Activated CD8-positive, alpha-beta memory T cell treated with anti-CD3 and anti-CD28 coated beads, Interleukin-2, amount 50 U/mL, for 1 hour (primary cell): ENCODE data around the gene IL1RAPL1.

Experiments used
- DNase-seq: peaks from one replicate; pipeline ENCODE4 v3.0.0-alpha.2; 2020; ENCODE audit errors: extremely low read depth

The IL1RAPL1 gene

DNA sequence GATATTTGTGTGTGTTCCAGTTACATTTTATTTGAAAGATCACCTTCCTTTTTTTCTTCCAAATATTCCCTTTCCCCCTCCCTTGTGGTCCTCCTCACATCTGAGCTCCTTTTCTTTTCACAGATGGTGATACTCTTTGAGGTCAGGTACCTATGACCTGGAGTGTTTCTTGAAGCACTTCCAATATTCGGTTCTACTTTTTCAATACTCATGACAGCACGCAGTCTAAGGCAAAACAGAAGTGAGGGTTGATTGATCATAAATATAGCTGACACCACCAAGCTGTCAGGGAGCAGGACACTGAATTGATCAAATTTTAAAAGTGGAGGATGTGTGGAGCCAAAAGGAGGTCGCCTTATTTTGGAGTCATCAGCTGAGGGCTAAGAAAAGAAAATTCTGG lies 1293.7 kb downstream of the IL1RAPL1 start:
- no peak for DNase-seq

DNA sequence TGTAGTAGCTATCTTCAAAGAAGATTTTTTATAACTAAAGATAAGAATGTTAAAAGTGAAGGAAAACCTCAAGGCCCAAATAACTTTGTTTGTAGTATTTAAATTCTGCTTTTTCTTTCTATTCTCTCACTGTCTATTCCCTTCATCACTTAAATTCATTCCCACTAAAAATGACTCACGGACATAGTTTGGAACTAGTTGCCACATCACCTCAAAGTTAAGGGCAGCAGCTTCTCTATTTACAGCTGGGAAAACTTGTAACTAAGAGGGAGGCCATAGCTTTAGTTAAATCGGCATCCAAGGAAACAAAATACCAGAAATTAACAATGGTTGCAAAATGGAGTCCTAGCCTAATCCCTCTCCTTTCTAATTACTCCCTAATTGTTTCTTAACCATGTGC lies 1302.8 kb downstream of the IL1RAPL1 start:
- DNase-seq, result no peak

DNA sequence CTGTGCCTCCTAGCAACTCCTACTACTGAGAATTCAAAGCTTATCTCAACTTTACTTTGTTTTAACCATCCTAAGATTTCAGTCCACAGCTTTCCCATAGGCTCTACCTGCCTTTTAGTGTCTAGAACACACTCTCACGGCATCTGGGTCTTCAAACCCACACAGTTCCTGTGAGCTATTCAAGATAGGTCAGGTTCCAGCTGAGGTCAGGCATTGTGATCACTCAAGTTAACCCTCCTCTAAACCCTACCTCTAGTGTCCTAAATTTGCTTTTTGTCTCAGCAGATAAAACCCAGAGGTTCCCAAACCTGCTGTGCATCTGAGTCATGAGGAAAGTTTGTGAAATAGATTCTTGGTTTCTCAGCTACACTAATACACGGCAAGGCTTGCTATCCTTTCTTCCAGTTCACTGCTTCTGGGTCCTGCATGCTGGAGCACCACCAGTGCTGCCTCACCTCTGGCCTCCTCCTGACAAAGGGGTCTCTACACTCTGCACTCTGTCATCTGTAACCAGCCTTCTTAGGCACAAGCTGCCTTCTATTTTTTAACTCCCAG lies 1303.5 kb downstream of the IL1RAPL1 start:
- DNase-seq, result no peak

DNA sequence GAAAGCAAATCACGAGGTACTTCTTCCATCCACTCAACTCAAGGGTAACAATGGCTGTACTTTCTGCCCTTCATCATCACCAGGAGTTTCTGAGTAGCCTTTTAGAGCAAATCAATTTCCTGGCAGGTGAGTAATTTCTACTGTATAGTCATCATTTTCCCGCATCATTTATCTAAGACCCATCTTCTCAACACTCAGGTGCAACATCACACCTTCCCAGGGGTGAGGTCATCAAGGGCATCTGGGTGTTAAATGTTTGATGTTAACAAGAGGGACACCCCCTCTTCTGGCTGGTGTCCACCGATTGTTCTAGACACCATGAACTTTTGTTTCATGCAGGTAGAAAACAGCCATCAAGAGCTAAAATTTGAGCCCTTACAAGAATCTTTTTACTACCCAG lies 1314.8 kb downstream of the IL1RAPL1 start:
- no peak for DNase-seq

DNA sequence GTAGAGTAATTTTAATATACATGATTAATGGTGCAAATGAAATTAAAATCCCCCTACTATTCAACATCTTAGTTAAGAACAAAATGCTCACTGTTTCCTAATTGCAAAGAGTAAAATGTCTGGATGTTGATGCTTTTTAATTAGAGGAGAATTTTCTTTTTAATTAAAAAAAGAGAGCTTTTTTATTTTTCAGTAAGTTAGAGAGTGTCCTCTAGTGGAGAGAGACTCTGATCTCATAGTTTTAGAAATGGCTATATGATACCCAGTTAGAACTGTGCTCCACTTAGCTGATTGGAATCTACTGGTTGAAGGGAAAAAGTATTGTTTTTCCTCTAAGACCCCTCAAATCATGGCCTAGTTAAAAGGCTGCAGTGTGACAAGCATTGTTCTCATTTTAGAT lies 1316.1 kb downstream of the IL1RAPL1 start:
- DNase-seq, result no peak

DNA sequence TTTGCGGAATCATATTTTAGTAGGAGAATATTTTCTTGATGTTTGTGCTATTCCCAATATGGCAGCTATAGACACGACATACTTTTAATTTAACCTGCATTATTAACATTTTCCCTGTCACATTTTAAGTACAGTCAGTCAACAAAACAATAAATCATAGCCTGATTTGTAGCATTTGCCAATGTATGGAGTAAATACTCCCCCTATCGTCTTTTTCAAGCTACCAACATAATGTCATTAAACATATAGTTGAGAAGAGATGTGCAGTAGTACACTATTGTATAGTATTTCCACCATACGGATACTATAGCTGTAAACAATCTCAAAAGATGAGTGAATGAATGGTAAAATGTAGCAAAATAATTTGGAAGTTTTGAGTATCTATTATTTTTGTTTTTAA lies 1324.4 kb downstream of the IL1RAPL1 start:
- DNase-seq, result no peak

DNA sequence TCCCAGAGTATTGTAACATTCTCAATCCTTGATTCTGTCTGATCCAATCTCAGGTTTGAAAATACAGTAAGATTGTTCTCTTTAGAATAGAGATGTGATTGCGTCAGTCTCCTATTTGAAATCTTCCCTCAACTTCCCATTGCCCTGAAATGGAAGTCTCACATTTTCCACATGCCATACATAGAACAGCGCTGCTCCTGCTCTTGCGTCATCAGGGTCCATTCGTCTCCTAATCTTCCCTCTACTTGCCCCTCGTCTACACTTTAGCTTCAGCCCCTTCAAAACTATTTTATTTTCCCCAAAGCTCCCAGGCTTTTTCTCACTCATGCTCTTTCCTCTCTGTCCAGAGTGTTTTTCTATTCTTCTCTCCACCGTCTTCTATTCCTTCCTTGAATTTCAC lies 1326.4 kb downstream of the IL1RAPL1 start:
- DNase-seq, result no peak

DNA sequence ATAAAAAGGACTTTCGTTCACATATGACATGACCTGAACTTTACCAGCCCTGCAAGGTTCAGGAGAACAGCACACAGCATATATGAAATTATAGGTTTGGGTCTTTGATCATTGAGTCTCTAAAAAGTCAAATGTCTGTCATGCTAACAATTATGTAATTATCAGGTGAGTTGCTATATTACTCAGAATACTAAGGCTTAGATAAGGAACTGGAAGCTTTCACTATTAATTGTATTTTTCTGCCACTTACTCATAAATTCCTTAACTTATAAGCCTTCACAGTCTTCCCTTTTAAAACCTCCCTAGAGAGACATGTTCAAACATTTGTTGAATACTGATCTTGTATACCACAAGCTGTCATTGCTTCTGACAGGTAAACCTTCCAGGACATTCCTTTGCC lies 1335.4 kb downstream of the IL1RAPL1 start:
- DNase-seq, result no peak

DNA sequence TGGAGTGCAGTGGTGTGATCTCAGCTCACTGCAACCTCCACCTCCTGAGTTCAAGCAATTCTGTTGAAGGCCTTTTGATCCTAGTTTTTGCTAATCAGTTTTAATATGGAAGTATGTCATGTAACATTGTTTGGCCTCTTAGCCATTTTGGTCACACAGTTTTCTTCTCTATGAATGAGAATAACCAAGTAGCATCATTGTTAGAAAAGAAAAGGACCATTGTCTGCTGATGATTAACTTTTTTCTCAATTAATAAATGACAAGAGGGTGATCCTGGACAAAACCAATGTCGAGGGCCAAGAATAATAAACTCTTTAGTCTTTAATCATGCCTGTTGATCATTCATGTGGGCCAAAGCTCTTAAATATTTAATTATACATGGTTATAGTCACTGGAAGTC lies 1338.8 kb downstream of the IL1RAPL1 start:
- DNase-seq, result no peak

DNA sequence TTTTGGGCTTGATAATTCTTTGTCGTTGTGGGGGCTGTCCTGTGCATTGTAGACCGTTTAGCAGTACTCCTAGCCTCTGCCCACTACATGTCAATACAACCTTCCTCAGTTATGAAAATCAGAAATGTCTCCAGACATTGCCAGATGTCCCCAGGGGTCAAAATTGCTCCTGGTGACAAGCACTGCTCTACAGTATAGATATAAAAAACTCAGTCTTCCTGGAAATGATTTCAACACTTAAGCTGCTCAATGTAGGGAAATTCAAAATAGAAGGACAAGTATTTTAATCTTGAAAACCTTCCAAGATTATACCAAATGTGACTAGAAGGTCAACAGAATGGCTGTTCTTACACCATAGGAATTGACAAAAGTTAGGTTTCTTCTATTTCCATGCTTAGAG lies 1339.4 kb downstream of the IL1RAPL1 start:
- no peak for DNase-seq

DNA sequence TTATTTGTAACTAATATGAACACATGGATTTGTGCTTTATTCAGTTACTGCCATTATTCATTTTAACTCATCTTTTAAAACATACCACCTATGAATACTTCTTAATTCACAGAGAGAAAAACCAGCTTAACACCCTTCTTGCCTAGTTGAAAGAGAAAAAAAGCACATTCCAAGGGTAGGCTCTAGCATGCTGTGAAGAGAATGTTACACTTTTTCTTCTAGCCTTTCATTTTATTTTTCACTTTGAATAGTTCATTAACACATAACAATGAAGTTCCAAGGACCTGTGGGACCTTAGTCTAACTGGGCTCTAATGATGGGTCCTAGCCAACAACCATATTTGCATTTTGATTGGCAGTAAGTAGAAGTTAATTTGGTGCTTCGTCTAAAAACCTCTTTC lies 1348.2 kb downstream of the IL1RAPL1 start:
- no peak for DNase-seq

DNA sequence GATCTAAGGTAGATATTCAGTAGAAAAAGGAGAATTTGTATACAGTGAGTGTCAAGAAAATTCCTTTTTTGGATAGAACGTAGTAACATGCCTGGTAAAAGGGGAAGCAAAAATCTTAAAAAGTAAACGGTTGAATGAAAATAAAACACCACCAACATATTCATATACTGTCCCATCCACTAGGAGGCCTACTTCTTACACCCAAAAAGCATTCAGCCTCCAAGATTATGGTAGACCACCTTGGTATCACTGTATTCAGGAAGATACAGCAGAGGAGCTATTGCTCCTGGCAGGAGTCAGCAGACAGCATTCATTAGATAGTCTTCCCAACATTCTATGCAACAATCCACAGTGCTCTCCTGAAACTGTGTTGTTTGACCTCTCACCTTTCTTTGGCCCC lies 1353.5 kb downstream of the IL1RAPL1 start:
- DNase-seq, result no peak

DNA sequence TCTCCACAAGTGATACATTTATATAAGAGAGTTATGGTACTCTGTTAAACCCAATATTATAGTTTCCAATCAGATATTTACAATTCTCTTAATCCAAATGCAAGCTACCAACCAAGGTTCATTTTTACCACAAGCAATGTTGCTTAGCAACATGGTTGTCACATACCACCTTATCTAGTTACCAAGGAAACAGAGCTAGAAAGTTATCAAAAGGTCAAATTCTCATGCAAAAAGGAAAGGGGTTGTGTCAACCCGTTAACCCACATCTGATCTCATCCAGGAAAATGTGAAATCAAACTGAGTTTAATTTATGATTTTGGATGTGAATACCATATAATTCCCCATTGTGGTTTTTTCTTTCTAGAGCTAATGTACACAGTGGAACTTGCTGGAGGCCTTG lies 1354.0 kb downstream of the IL1RAPL1 start:
- DNase-seq, result no peak

DNA sequence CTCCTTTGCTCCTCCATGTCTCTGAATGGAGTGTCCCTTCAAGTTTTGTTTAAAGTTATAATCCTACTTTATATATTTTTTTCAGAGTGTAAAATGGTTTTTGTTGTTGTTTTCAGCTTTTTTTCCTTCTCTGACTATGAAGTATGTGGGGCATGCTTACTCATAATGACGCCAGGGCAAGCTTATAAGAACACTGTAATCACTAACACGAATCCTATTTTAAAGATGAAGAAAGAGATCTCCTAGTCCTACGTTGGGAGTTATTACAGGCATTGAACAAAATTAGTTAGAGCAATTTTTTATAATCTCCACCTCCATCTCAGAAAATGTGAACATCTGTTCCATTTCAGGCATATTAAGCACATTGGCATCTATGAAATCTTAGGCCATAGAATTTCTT lies 1360.0 kb downstream of the IL1RAPL1 start:
- no peak for DNase-seq

DNA sequence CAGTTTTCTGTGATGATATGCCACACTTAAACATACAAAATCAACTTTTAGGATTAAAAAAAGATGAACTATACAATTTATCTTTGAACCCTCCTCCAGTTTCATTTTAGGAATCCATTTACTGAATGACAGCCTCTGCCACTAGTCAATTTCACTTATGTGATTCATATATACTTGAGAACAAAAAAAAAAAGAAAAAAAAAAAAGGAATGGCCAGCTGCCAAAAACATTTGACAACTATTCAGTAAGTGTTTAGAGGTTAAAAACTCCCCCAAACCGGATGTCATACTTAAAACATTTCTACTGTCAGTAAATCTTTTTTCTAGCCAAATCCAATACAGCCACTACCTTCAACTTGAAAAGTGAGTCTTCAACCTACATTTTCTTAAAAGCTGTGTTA lies 1361.4 kb downstream of the IL1RAPL1 start:
- DNase-seq, result no peak

DNA sequence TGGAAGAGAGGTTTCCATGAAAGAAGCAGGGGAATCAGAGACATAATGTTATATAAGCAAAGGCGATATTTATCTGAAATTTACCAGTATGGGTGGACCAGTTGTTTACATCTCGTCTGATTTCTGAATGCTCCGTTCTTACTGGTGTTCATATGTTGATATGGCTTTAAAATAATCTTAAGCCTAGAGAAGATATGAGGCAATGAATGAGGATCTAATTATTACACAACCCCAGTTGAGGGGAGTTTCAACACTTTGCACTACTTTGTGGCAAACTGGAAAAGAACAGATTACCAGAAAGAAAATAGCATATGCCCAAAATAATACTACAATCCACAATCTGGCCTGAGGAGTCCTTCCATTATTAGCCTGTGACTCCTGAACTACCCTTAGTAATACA lies 1364.8 kb downstream of the IL1RAPL1 start:
- DNase-seq, result no peak

DNA sequence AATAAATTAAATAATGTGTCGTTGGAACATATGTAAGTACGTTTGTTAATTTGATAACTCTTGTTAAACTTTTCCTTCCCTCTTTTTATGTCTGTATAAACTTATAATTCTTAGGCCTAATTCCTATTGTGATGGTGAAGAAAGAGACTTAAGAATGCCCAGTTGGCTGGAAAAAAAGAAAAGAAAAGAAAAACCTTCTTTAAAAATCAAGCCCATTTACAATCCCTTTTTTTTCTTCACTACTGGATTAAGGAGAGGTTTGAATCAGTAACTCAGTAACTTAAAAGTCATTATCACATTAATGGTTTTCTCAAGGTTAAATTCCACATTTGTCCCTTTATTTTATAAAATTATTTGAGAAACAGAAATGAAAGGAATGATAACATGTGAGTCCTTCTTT lies 1374.8 kb downstream of the IL1RAPL1 start:
- DNase-seq, result no peak

DNA sequence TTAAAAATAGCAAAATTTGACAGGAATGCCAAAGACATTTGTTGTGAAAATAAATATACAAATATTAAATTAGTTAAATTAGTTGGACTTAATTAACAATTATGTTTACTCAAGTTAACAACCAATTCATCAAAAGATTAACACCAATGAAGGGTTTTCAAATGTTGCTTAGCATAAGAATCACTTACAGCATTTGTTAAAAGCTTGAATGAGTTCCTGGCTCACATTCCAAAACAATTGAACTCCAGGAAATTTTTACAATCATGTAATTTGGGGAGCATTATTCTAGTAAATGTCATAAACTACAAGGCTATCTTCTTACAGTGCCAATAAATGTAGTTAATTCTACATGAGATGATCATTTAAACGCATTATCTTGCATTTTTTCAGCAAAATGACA lies 1378.4 kb downstream of the IL1RAPL1 start:
- no peak for DNase-seq

DNA sequence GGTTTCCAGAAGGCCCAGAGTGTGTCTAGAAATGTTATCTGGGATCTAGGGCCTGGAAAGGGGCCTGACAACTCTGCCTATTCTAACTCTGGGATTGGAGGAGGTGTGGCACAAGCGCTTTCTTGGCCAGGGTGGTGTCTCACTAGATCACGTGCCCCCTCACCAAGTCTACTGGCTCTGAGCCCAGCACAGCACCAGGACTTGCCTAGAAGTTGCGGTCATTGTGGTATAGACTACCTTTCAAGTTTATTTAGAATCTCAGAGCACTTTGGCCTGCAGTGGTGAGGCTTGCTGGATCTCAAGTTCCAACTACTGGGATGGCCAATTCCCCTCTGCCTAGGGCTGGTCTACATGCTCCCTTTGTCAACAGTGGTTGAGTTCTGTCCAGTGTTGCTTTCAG lies 1404.8 kb downstream of the IL1RAPL1 start:
- DNase-seq, result no peak

DNA sequence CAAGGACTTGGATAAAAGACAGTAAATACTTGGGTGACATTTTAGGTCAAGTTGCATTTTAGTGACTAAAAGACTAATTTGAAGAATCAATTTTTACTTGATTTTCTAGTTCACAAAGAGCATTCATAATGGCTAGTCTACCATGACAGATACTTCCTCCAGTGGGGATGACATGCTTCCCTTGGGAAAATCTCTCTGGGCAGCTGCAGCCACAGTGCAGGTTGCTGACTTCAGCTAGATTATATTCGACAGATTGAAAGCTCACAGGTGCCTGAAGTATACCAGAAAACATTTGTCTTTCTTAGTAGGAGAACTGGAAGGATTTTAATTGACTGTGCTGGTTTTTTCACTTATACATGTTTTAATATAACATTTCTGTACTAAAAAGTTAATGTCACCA lies 1418.6 kb downstream of the IL1RAPL1 start:
- DNase-seq, result no peak
